KMS-11 (cell line): ENCODE results near the gene CYP2W1.

ENCODE experiments used
- H2AFZ ChIP-seq: fragments of 200-600 bp; sonication (generic); 2 replicates; pipeline ENCODE4 v1.6.1; 2016; ENCODE audit warnings: antibody characterized with exemption, mixed run types, low read depth
- H3K27ac ChIP-seq: fragments of 200-600 bp; sonication (generic); 2 replicates; pipeline ENCODE4 v1.6.1; 2016; ENCODE audit warnings: mild to moderate bottlenecking, mixed run types
- H3K27me3 ChIP-seq: fragments of 200-600 bp; sonication (generic); 2 replicates; pipeline ENCODE4 v1.6.1; 2017; ENCODE audit warnings: mild to moderate bottlenecking, low read depth, mixed run types, moderate library complexity; ENCODE audit not compliant: insufficient read depth
- H3K36me3 ChIP-seq: fragments of 200-600 bp; sonication (generic); 2 replicates; pipeline ENCODE4 v1.6.1; 2017; ENCODE audit warnings: mild to moderate bottlenecking, mixed run types; ENCODE audit not compliant: insufficient read depth
- H3K4me1 ChIP-seq: fragments of 200-600 bp; sonication (generic); 2 replicates; pipeline ENCODE4 v1.6.1; 2016; ENCODE audit warnings: mild to moderate bottlenecking, low read depth, mixed run types; ENCODE audit not compliant: poor library complexity, severe bottlenecking
- H3K4me2 ChIP-seq: fragments of 200-600 bp; sonication (generic); 2 replicates; pipeline ENCODE4 v1.7.0; 2016; ENCODE audit warnings: mild to moderate bottlenecking, mixed run types
- H3K4me3 ChIP-seq: fragments of 200-600 bp; sonication (generic); IDR thresholded peaks from 2 replicates; pipeline ENCODE4 v1.6.1; 2017; ENCODE audit warnings: low read depth, low read length, mixed read lengths; ENCODE audit not compliant: insufficient read depth
- H3K79me2 ChIP-seq: fragments of 200-600 bp; sonication (generic); 2 replicates; pipeline ENCODE4 v1.6.1; 2016; ENCODE audit warnings: low read depth, mixed run types; ENCODE audit not compliant: insufficient read depth
- H3K9ac ChIP-seq: fragments of 200-600 bp; sonication (generic); 2 replicates; pipeline ENCODE4 v1.6.1; 2016; ENCODE audit warnings: mild to moderate bottlenecking, mixed run types
- H4K20me1 ChIP-seq: fragments of 200-600 bp; sonication (generic); 2 replicates; pipeline ENCODE4 v1.6.1; 2016; ENCODE audit warnings: mild to moderate bottlenecking, mixed run types; ENCODE audit not compliant: insufficient read depth
- CTCF ChIP-seq: fragments of 200-600 bp; sonication (generic); conservative IDR thresholded peaks from 2 replicates; pipeline ENCODE4 v1.6.1; 2017; ENCODE audit warnings: low read depth, mild to moderate bottlenecking, antibody characterized with exemption, low read length, moderate library complexity, mixed read lengths

CYP2W1 gene

GRCh38 chr7:1022356-1022755 lies 39.4 kb downstream of the CYP2W1 start:
- Histone ChIP-seq H4K20me1 (no peaks in the 10 kb centered on the region), H3K9ac (no peak overlapping the region), H3K27ac (no peak overlapping the region), H3K4me1 (peaks cover 33% of the 10 kb centered on the region), H3K36me3 (no peaks in the 10 kb centered on the region), H2AFZ (no peak overlapping the region), H3K4me3 (no peak overlapping the region), H3K4me2 (no peak overlapping the region), H3K79me2 (no peaks in the 10 kb centered on the region), H3K27me3 (no peaks in the 10 kb centered on the region)
- TF ChIP-seq CTCF: no peak

- Histone ChIP-seq H3K27ac (no peak overlapping the region), H3K4me1 (peaks cover 33% of the 10 kb centered on the region), H3K4me3 (no peak overlapping the region), H2AFZ (no peak overlapping the region), H3K27me3 (no peaks in the 10 kb centered on the region), H3K9ac (no peak overlapping the region; the same call in 1 of the 2 replicates), H3K4me2 (peak overlapping the region; percentile 95; the same call in 1 of the 2 replicates), H4K20me1 (no peaks in the 10 kb centered on the region), H3K36me3 (no peaks in the 10 kb centered on the region), H3K79me2 (no peaks in the 10 kb centered on the region)
- no peak for TF ChIP-seq CTCF
Measured at GRCh38 chr7:1022801-1023465, 40.0 kb downstream of the CYP2W1 start.

- Histone ChIP-seq H3K36me3 (no peaks in the 10 kb centered on the region), H3K4me1 (peaks cover 33% of the 10 kb centered on the region), H3K4me2 (peak overlapping the region; percentile 95), H2AFZ (no peak overlapping the region), H3K9ac (peak overlapping the region; percentile 13; the same call in 1 of the 2 replicates), H3K4me3 (no peak overlapping the region), H4K20me1 (no peaks in the 10 kb centered on the region), H3K27ac (peak overlapping the region; percentile 63), H3K79me2 (no peaks in the 10 kb centered on the region), H3K27me3 (no peaks in the 10 kb centered on the region)
- no peak for TF ChIP-seq CTCF
Measured at GRCh38 chr7:1024331-1024841, 41.4 kb downstream of the CYP2W1 start.

GRCh38 chr7:1024876-1025742 lies 42.1 kb downstream of the CYP2W1 start:
- no peak overlapping the region for H2AFZ ChIP-seq
- H3K4me1 ChIP-seq: peaks cover 33% of the 10 kb centered on the region
- H3K9ac ChIP-seq: no peak overlapping the region
- H3K4me2 ChIP-seq: peak overlapping the region; percentile 95
- no peaks in the 10 kb centered on the region for H3K36me3 ChIP-seq
- H3K4me3 ChIP-seq: no peak overlapping the region
- no peak for TF ChIP-seq CTCF
- H3K79me2 ChIP-seq: no peaks in the 10 kb centered on the region
- no peaks in the 10 kb centered on the region for H3K27me3 ChIP-seq
- H3K27ac ChIP-seq: peak overlapping the region; percentile 63; the same call in 1 of the 2 replicates
- no peaks in the 10 kb centered on the region for H4K20me1 ChIP-seq
